SK-N-MC (cell line): Measurements from ENCODE around the gene RALGAPA2.

ENCODE experiments used
- EZH2 ChIP-seq: fragments of 200-600 bp; sonication (generic); IDR thresholded peaks from one replicate; pipeline ENCODE4 v1.6.1; 2017; ENCODE audit warnings: antibody characterized with exemption
- POLR2AphosphoS5 ChIP-seq: IDR thresholded peaks from 2 replicates; pipeline ENCODE4 v1.6.1; 2012; ENCODE audit warnings: mild to moderate bottlenecking, low read depth, low read length, borderline replicate concordance

GRCh38 chr20:20637998-20638725 is 74.3 kb downstream of the RALGAPA2 start:
- TF ChIP-seq EZH2 (no peak), POLR2AphosphoS5 (no peak)
